ENCODE data around the gene RNF157.
"Not testable (repeated sequence)": the region's sequence is repeated elsewhere in the genome, so short reads cannot be mapped to it uniquely, and the experiment has no call there.

The RNF157 gene

GRCh38 chr17:76208120-76208519 is 32.2 kb downstream of the RNF157 start:
- no peaks in the 10 kb centered on the region for H3K27me3 ChIP-seq (replicated peaks; ENCODE audit: control insufficient read depth, insufficient read depth, low read length)
- peaks cover 25% of the 10 kb centered on the region for H3K4me1 ChIP-seq (ENCODE audit: control insufficient read depth, insufficient read depth, low read length)
- H3K36me3 ChIP-seq (ENCODE audit: control insufficient read depth, insufficient read depth, low read length, severe bottlenecking), result no peaks in the 10 kb centered on the region
- no peak overlapping the region for H3K9ac ChIP-seq (ENCODE audit: low read length)
- no peak for DNase-seq (ENCODE audit: low read depth)
- H3K4me3 ChIP-seq (ENCODE audit: low read length), result no peak overlapping the region
- H3K9me3 ChIP-seq (ENCODE audit: control insufficient read depth, low read length), result no peaks in the 10 kb centered on the region

GRCh38 chr17:76207275-76208059 is 32.8 kb downstream of the RNF157 start:
- no peak for DNase-seq (ENCODE audit: low read depth)
- H3K9ac ChIP-seq (ENCODE audit: low read length), result no peak overlapping the region
- H3K4me1 ChIP-seq (ENCODE audit: control insufficient read depth, insufficient read depth, low read length), result peaks cover 26% of the 10 kb centered on the region
- no peaks in the 10 kb centered on the region for H3K9me3 ChIP-seq (ENCODE audit: control insufficient read depth, low read length)
- H3K4me3 ChIP-seq (ENCODE audit: low read length), result no peak overlapping the region
- no peaks in the 10 kb centered on the region for H3K36me3 ChIP-seq (ENCODE audit: control insufficient read depth, insufficient read depth, low read length, severe bottlenecking)
- H3K27me3 ChIP-seq (replicated peaks; ENCODE audit: control insufficient read depth, insufficient read depth, low read length), result no peaks in the 10 kb centered on the region

- not testable (repeated sequence) for H3K36me3 ChIP-seq (ENCODE audit: control insufficient read depth, insufficient read depth, low read length, severe bottlenecking); H3K9ac ChIP-seq (ENCODE audit: low read length)
These were observed 34.6 kb downstream of the RNF157 start for GRCh38 chr17:76205542-76206144.

GRCh38 chr17:76204277-76204676 is 36.0 kb downstream of the RNF157 start:
- Histone ChIP-seq H3K27me3 (replicated peaks; ENCODE audit: control insufficient read depth, insufficient read depth, low read length) (no peaks in the 10 kb centered on the region), H3K36me3 (ENCODE audit: control insufficient read depth, insufficient read depth, low read length, severe bottlenecking) (no peaks in the 10 kb centered on the region), H3K9ac (ENCODE audit: low read length) (no peak overlapping the region), H3K9me3 (ENCODE audit: control insufficient read depth, low read length) (no peaks in the 10 kb centered on the region), H3K4me1 (ENCODE audit: control insufficient read depth, insufficient read depth, low read length) (peaks cover 32% of the 10 kb centered on the region), H3K4me3 (ENCODE audit: low read length) (no peak overlapping the region)
- DNase-seq (ENCODE audit: low read depth), result peak; percentile 54

More at GRCh38 chr17:76205542-76206144, 34.6 kb downstream of the RNF157 start:
- H3K27me3 ChIP-seq (replicated peaks; ENCODE audit: control insufficient read depth, insufficient read depth, low read length); DNase-seq (ENCODE audit: low read depth); H3K4me3 ChIP-seq (ENCODE audit: low read length); H3K9me3 ChIP-seq (ENCODE audit: control insufficient read depth, low read length): not testable (repeated sequence)
- H3K4me1 ChIP-seq (ENCODE audit: control insufficient read depth, insufficient read depth, low read length), result peaks cover 32% of the 10 kb centered on the region

- Histone ChIP-seq H3K4me3 (ENCODE audit: low read length) (no peak overlapping the region), H3K27me3 (replicated peaks; ENCODE audit: control insufficient read depth, insufficient read depth, low read length) (no peaks in the 10 kb centered on the region), H3K9ac (ENCODE audit: low read length) (no peak overlapping the region), H3K36me3 (ENCODE audit: control insufficient read depth, insufficient read depth, low read length, severe bottlenecking) (no peaks in the 10 kb centered on the region), H3K4me1 (ENCODE audit: control insufficient read depth, insufficient read depth, low read length) (peaks cover 40% of the 10 kb centered on the region), H3K9me3 (ENCODE audit: control insufficient read depth, low read length) (no peaks in the 10 kb centered on the region)
- DNase-seq (ENCODE audit: low read depth), result no peak
These were observed 39.9 kb downstream of the RNF157 start for GRCh38 chr17:76200354-76200753.

- peaks cover 33% of the 10 kb centered on the region for H3K4me1 ChIP-seq (ENCODE audit: control insufficient read depth, insufficient read depth, low read length)
- H3K9me3 ChIP-seq (ENCODE audit: control insufficient read depth, low read length), result no peaks in the 10 kb centered on the region
- no peak for DNase-seq (ENCODE audit: low read depth)
- no peak overlapping the region for H3K4me3 ChIP-seq (ENCODE audit: low read length)
- no peaks in the 10 kb centered on the region for H3K27me3 ChIP-seq (replicated peaks; ENCODE audit: control insufficient read depth, insufficient read depth, low read length)
- H3K36me3 ChIP-seq (ENCODE audit: control insufficient read depth, insufficient read depth, low read length, severe bottlenecking), result no peaks in the 10 kb centered on the region
- H3K9ac ChIP-seq (ENCODE audit: low read length), result no peak overlapping the region
These were observed 40.8 kb downstream of the RNF157 start for GRCh38 chr17:76199469-76199868.

GRCh38 chr17:76198702-76199101 is 41.6 kb downstream of the RNF157 start:
- H3K36me3 ChIP-seq (ENCODE audit: control insufficient read depth, insufficient read depth, low read length, severe bottlenecking), result no peaks in the 10 kb centered on the region
- H3K4me1 ChIP-seq (ENCODE audit: control insufficient read depth, insufficient read depth, low read length), result peaks cover 28% of the 10 kb centered on the region
- no peaks in the 10 kb centered on the region for H3K9me3 ChIP-seq (ENCODE audit: control insufficient read depth, low read length)

GRCh38 chr17:76197911-76198310 is 42.4 kb downstream of the RNF157 start:
- H3K4me1 ChIP-seq (ENCODE audit: control insufficient read depth, insufficient read depth, low read length), result peaks cover 28% of the 10 kb centered on the region
- H3K36me3 ChIP-seq (ENCODE audit: control insufficient read depth, insufficient read depth, low read length, severe bottlenecking), result no peaks in the 10 kb centered on the region
- DNase-seq (ENCODE audit: low read depth), result no peak

More at GRCh38 chr17:76198702-76199101, 41.6 kb downstream of the RNF157 start:
- no peak overlapping the region for H3K9ac ChIP-seq (ENCODE audit: low read length)
- DNase-seq (ENCODE audit: low read depth), result no peak
- no peak overlapping the region for H3K4me3 ChIP-seq (ENCODE audit: low read length)
- H3K27me3 ChIP-seq (replicated peaks; ENCODE audit: control insufficient read depth, insufficient read depth, low read length), result no peaks in the 10 kb centered on the region

GRCh38 chr17:76196675-76197074 is 43.6 kb downstream of the RNF157 start:
- Histone ChIP-seq H3K4me3 (ENCODE audit: low read length) (no peak overlapping the region), H3K9ac (ENCODE audit: low read length) (no peak overlapping the region), H3K27me3 (replicated peaks; ENCODE audit: control insufficient read depth, insufficient read depth, low read length) (no peaks in the 10 kb centered on the region), H3K4me1 (ENCODE audit: control insufficient read depth, insufficient read depth, low read length) (peaks cover 25% of the 10 kb centered on the region), H3K9me3 (ENCODE audit: control insufficient read depth, low read length) (no peaks in the 10 kb centered on the region), H3K36me3 (ENCODE audit: control insufficient read depth, insufficient read depth, low read length, severe bottlenecking) (no peaks in the 10 kb centered on the region)
- no peak for DNase-seq (ENCODE audit: low read depth)

More at GRCh38 chr17:76197911-76198310, 42.4 kb downstream of the RNF157 start:
- Histone ChIP-seq H3K9ac (ENCODE audit: low read length) (no peak overlapping the region), H3K4me3 (ENCODE audit: low read length) (no peak overlapping the region), H3K27me3 (replicated peaks; ENCODE audit: control insufficient read depth, insufficient read depth, low read length) (no peaks in the 10 kb centered on the region), H3K9me3 (ENCODE audit: control insufficient read depth, low read length) (no peaks in the 10 kb centered on the region)

- Histone ChIP-seq H3K27me3 (replicated peaks; ENCODE audit: control insufficient read depth, insufficient read depth, low read length) (no peaks in the 10 kb centered on the region), H3K4me1 (ENCODE audit: control insufficient read depth, insufficient read depth, low read length) (peaks cover 26% of the 10 kb centered on the region), H3K9ac (ENCODE audit: low read length) (no peak overlapping the region), H3K9me3 (ENCODE audit: control insufficient read depth, low read length) (no peaks in the 10 kb centered on the region), H3K36me3 (ENCODE audit: control insufficient read depth, insufficient read depth, low read length, severe bottlenecking) (no peaks in the 10 kb centered on the region), H3K4me3 (ENCODE audit: low read length) (no peak overlapping the region)
- no peak for DNase-seq (ENCODE audit: low read depth)
These were observed 44.8 kb downstream of the RNF157 start for GRCh38 chr17:76195281-76196096.

GRCh38 chr17:76193591-76193990 is 46.7 kb downstream of the RNF157 start:
- DNase-seq (ENCODE audit: low read depth), result no peak
- H3K4me3 ChIP-seq (ENCODE audit: low read length), result no peak overlapping the region
- H3K27me3 ChIP-seq (replicated peaks; ENCODE audit: control insufficient read depth, insufficient read depth, low read length), result no peaks in the 10 kb centered on the region
- no peaks in the 10 kb centered on the region for H3K9me3 ChIP-seq (ENCODE audit: control insufficient read depth, low read length)
- no peaks in the 10 kb centered on the region for H3K36me3 ChIP-seq (ENCODE audit: control insufficient read depth, insufficient read depth, low read length, severe bottlenecking)
- H3K4me1 ChIP-seq (ENCODE audit: control insufficient read depth, insufficient read depth, low read length), result peaks cover 26% of the 10 kb centered on the region
- no peak overlapping the region for H3K9ac ChIP-seq (ENCODE audit: low read length)

Measured in adipocyte (in vitro differentiated cells).